ENCODE data around the gene ZBTB46.
"Not testable (repeated sequence)": the region's sequence is repeated elsewhere in the genome, so short reads cannot be mapped to it uniquely, and the experiment has no call there.

The ZBTB46 gene

DNA sequence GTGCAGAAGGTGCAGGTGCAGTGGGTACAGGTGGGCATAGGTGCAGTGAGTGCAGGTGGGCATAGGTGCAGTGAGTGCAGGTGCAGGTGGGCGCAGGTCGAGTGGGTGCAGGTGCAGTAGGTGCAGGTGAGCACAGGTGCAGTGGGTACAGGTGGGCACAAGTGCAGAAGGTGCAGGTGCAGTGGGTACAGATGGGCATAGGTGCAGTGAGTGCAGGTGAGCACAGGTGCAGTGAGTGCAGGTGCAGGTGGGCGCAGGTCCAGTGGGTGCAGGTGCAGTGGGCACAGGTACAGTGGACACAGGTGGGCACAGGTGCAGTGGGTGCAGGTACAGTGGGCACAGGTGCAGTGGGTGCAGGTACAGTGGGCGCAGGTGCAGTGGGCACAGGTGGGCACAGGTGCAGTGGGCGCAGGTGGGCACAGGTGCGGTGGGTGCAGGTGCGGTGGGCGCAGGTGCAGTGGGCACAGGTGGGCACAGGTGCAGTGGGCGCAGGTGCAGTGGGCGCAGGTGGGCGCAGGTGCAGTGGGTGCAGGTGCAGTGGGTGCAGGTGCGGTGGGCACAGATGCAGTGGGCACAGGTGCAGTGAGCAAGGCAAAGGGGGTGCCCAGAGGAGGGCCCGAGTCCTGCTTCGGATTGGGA lies 15.3 kb downstream of the ZBTB46 start:
- DNase-seq (ENCODE audit: low spot score), result no peak

DNA sequence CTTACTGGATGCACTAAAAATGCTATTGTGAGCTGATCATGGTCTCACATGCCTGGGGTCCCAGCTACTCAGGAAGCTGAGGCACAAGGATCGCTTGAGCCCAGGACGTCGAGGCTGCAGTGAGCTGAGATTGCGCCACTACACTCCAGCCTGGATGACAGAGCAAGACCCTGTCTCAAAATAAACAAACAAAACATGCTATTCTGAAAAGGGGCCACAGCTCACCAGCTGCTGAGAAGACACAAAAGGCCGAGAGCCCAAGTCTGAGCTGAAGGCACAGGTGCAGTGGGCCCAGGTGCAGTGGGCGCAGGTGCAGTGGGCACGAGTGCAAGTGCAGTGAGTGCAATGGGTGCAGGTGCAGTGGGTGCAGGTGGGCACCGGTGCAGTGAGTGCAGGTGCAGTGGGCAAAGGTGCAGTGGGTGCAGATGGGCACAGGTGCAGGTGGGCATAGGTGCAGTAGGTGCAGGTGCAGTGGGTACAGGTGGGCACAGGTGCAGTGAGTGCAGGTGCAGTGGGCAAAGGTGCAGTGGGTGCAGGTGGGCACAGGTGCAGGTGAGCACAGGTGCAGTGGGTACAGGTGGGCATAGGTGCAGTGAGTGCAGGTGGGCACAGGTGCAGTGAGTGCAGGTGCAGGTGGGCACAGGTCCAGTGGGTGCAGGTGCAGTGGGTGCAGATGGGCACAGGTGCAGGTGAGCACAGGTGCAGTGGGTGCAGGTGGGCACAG lies 16.0 kb downstream of the ZBTB46 start:
- no peak for DNase-seq (ENCODE audit: low spot score)

DNA sequence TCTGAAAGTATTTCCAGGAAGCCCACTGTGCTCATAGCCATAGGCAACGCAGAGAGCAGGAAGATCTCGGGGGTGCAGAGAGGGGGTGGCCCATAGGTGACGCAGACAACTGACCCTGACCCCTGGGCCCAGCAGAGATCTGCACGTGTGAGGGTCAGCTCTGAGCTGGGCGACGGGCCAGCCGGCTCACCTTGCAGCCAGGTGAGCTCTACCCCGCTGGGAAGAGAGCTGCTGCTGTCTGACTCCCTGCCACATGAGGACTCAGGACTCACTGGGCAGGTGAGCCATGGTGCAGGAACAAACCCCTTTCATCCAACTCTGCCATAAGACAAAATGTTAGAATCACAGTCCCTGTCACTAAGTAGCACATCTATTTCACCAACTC lies 19.6 kb downstream of the ZBTB46 start:
- no peak for DNase-seq (ENCODE audit: low spot score)

DNA sequence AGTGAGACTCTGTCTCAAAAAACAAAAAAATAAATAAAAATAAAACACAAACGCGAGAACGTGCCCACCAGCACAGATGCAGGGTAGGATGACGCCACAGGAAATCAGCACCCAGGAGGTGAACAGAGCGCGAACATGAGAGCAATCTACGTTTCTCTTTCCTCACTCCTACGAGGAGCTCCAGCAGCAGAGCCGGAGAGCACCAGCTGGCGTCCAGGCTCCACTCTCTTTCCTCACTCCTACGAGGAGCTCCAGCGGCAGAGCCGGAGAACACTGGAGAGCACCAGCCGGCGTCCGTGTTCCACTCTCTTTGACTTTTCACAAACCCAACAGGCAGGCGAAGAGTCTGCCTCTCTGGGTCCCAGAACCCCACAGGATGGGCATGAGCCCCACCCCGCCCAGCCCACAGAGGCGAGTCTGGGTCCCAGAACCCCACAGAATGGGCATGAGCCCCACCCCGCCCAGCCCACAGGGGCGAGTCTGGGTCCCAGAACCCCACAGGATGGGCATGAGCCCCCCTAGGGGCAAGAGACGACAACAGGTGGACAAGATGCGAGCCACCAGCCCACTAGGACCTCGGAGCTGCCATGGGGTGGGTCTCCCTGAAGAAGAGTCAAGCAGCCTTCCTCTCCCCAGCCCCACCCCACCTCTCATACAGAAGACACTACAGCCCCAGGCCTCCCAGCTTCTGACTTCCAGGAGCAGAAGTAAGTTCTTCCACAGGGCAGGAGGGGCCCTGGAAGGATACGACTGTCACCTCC lies 20.2 kb downstream of the ZBTB46 start:
- no peak for DNase-seq (ENCODE audit: low spot score)

DNA sequence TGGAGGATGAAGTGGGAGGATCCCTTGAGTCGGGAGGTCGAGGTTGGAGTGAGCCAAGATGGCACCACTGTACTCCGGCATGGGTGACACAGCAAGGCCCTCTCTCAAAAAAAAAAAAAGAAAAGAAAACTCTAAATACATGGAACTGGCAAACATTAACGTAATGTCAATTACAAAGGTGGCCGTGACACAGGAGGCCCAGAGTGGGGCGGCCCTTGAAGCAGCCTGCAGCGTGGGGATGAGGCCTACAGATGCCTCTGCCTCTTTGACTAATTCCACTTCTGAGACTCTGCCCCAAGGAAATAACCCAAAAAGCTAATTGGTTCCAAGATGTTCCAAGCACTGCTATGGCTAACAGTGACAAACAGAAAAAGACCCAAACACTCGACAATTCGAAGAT lies 21.2 kb downstream of the ZBTB46 start:
- no peak for DNase-seq (ENCODE audit: low spot score)

DNA sequence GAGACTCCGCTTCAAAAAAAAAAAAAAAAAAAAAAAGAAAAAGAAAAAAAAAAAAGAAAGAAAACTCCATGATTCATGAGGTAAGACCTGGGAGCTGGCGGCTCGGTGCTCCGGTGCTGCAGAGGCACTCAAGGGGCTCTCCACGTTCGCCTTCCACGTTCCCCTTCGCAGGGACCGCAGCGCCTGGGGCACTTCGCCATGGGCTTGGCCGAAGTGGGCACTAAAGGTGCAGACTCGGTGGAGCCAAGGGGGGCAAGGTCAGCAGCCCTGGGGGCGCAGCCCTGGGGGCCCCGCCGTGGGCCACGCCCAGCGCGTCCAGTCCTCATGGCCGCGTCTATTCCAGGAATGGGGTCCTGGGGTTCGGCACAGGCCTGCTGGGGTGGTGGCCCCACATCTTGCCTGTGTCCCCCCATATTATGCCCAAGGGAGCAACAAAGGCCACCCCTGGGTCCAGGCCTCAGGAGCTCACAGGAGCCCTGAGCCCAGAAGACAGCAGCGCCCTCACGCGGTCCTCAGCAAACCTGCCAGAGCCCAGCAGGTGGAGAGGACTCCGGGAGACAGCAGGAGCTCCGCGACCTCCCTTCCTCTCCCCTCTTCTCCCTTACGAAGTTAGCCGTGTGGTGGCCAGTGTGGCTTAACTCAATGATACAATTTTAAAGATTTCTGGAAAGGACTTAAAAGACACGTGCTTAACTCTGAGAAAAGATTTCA lies 21.9 kb downstream of the ZBTB46 start:
- DNase-seq (ENCODE audit: low spot score), result no peak

DNA sequence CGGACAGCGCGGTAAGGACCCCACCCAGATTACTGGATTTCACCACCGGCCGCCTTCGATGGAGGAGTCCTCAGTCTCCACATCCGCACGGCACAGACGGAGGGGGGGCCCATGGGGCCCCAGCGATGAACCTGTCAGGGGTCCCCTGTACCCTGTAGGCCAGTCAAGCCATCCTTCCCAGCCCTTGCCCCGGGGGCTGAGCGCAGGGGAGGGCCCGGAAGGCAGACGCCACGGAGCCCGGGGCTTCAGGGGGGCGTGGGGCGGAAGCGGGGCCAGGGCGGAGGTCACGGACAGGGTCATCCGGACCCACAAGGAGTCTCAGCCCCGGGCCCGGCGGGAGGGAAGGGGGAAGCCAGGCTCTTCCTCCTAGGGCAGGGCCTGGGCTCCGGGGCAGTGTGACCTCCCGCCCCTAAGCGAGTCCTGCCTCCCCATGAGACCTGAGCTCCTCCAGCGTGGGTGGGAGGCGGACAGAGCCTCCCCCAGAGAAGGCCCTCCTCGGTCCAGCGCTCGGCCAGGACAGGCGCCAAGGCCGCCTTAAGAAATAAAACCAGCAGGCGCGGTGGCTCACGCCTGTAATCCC lies 22.8 kb downstream of the ZBTB46 start:
- DNase-seq (ENCODE audit: low spot score), result no peak

DNA sequence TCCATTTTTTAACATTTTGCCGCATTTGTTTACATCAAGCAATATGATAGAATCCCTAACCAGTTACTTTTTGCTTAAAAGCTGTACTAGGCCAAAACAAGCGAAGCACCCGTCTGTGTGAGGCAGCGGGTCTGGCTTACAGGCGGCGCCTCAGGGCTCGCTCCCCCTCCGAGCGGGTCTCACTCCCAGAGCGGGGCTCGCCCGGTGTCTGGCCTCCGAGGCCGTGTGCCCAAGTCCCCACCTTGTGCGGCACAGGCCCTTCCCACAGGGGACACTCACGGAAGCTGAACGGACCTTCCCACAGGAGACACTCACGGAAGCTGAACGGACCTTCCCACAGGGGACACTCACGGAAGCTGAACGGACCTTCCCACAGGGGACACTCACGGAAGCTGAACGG lies 23.4 kb downstream of the ZBTB46 start:
- no peak for DNase-seq (ENCODE audit: low spot score)

DNA sequence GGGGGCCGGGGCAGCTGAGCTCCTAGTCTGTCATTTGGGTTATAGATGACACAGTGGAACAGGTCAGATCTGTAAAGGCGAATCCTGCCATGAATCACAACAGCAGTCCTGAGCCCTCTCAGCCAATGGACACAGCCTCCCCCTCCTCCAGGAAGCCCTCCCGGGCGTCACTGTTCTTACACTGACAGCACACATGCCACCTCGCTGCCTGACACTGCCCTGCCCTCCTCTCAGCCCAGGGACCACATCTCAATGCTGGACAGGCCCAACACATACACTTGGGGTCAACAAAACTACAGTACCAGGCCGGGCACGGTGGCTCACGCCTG lies 26.8 kb downstream of the ZBTB46 start:
- DNase-seq (ENCODE audit: low spot score), result no peak

DNA sequence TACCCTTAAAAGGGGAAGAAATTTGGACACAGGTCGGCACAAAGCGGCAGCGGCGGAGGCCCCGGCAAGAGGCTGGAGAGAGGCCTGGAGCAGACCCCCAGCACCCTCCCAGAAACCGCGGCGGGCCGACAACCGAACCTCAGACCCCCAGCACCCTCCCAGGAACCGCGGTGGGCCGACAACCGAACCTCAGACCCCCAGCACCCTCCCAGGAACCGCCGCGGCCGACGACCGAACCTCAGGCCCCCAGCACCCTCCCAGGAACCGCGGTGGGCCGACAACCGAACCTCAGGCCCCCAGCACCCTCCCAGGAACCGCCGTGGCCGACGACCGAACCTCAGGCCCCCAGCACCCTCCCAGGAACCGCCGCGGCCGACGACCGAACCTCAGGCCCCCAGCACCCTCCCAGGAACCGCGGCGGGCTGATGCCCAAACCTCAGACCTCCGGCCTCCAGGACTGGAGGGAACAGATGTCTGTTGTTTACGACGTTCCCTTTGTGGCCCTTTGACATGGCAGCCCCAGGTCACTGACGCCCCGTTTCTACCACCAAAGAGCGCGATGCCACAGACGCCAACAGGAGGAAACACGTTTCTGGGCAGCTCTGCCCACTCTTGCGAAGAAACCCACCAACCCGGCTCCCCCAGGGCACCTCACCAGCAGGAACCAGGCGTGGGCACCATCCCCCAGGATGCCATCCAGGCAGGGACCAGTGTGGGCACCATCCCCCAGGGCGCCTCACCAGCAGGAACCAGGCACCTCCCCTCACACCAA lies 28.4 kb downstream of the ZBTB46 start:
- no peak for DNase-seq (ENCODE audit: low spot score)

DNA sequence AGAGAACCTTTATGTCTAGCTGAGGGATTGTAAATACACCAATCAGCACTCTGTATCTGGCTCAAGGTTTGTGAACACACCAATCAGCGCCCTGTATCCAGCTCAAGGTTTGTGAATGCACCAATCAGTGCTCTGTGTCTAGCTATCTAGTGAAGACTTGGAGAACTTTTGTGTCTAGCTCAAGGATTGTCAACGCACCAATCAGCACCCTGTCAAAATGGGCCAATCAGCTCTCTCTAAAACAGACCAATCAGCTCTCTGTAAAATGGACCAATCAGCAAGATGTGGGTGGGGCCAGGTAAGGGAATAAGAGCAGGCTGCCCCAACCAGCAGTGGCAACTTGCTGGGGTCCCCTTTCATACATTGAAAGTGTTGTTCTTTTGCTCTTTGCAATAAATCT lies 29.9 kb downstream of the ZBTB46 start:
- DNase-seq (ENCODE audit: low spot score), result not testable (repeated sequence)

DNA sequence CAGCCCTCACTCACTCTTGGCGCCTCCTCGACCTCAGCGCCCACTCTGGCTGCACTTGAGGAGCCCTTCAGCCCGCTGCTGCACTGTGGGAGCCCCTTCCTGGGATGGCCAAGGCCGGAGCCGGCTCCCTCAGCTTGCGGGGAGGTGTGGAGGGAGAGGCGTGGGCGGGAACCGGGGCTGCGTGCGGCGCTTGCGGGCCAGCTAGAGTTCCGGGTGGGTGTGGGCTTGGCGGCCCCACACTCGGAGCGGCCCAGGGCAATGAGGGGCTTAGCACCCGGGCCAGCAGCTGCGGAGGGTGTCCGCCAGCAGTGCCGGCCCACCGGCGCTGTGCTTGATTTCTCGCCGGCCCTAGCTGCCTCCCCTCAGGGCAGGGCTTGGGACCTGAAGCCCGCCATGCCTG lies 30.7 kb downstream of the ZBTB46 start:
- not testable (repeated sequence) for DNase-seq (ENCODE audit: low spot score)

DNA sequence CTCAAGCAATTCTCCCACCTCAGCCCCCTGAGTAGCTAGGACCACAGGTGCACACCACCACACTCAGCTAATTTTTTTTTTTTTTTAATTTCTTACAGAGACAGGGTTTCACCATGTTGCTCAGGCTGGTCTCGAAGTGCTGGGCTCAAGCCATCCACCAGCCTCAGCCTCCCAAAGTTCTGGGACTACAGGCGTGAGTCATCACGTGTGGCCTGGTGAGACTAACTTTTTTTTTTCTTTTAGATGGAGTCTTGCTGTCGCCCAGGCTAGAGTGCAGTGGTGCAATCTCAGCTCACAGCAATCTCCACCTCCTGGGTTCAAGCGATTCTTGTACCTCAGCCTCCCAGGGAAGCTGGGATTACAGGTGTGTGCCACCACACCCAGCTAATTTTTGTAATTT lies 31.9 kb downstream of the ZBTB46 start:
- not testable (repeated sequence) for DNase-seq (ENCODE audit: low spot score)

DNA sequence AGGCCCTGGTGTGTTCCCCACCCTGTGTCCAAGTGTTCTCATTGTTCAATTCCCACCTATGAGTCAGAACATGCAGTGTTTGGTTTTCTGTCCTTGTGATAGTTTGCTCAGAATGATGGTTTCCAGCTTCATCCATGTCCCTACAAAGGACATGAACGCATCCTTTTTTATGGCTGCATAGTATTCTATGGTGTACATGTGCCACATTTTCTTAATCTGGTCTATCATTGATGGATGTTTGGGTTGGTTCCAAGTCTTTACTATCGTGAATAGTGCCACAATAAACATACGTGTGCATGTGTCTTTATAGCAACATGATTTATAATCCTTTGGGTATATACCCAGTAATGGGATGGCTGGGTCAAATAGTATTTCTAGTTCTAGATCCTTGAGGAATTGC lies 33.9 kb downstream of the ZBTB46 start:
- not testable (repeated sequence) for DNase-seq (ENCODE audit: low spot score)

DNA sequence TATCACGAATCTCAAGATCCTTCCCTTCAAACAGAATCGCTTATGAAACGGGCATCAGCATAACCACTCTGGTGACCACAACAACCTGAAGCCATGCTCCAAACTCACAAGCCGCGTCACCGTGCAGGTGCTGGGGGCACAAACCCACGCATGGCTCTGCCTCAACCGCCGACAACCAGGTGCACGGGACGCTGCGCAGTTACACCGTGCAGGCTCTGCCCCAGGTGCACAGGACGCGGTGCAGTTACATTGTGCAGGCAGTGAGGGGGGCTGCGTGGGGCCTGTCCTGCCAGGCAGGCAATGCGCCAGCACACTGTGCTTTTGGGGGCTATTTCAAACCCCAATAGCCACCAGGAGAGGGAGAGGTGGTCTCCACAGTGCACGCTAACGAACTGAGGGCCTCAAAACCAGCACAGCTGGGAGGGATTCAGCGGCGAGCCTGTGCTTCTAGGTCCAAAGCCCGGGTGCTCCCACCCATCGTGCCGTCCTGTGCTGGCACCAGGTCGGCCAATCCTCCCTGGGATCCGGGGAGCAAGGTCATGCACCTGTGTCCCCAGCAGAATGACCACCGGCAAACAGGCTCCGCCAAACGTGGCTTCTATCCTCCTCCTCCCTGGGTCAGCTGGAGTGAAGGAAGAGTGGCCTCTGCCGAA lies 35.8 kb downstream of the ZBTB46 start:
- no peak for DNase-seq (ENCODE audit: low spot score)

DNA sequence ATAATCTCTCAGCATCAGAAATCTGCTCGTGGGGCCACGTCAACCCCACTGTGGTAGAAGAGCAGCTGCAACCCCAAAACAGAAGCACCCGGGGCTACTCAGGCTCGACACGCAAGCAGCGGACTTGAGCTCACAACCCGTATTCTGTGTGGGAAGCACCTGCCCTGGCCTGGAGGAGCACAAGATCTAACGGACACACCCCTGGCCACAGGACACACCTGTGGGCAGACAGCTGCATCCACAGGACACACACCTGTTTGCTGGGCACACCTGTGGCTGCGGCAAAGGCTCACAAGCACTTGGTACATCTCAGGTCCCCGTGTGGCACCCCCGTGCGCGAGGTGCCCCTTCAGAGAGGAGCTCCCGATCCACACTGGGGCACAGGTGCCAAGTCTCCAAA lies 36.5 kb downstream of the ZBTB46 start:
- DNase-seq (ENCODE audit: low spot score), result no peak

DNA sequence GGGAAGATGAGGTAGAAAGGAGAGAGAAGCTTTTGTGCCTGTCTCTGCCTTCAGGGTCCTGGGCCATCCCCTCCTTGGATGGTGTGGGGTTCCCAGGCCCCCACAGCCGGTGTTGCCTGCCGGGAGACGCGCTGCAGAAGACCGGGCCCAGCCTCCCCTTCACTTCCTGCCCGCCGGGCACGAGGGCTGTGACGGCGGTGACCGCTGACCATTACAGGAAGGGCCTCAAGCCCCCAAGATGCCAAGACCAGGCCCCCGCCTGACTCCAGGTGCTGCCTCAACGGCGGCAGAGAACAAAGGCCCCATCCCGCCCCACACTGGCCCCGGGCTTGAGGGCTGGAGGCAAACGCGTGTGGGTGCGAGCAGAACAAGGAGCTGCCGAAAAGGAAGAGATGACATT lies 38.2 kb downstream of the ZBTB46 start:
- DNase-seq (ENCODE audit: low spot score), result no peak

DNA sequence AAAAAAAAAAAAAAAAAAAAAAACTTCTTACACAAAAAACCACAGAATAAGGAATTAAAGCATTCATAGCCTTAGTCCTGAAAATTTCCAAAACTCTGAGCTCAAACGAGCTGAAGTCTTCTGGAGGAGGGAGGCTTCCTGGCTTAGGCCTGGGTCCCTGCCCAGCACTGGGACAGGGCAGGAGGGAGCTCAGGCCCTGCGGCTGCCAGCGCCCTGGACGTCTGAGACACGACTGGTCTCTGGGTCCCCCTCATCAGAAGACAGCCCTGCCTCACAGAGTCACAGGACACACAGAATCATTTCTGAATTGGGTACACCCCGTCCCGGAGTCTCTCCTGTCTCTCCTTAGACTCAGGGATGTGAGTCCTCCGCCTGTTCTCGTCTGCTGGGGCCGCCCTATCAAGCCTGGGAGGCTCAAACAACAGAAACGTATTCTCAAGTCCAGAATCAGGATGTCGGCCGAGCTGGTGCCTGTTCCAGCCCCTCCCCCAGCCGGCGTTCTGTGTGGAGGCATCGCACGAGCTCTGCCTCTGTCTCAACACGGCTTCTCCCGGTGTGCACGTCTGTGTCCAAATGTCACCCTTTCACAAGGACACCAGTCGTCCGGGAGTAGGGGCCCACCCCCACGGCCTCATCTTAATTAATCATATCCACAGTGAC lies 39.4 kb downstream of the ZBTB46 start:
- no peak for DNase-seq (ENCODE audit: low spot score)

DNA sequence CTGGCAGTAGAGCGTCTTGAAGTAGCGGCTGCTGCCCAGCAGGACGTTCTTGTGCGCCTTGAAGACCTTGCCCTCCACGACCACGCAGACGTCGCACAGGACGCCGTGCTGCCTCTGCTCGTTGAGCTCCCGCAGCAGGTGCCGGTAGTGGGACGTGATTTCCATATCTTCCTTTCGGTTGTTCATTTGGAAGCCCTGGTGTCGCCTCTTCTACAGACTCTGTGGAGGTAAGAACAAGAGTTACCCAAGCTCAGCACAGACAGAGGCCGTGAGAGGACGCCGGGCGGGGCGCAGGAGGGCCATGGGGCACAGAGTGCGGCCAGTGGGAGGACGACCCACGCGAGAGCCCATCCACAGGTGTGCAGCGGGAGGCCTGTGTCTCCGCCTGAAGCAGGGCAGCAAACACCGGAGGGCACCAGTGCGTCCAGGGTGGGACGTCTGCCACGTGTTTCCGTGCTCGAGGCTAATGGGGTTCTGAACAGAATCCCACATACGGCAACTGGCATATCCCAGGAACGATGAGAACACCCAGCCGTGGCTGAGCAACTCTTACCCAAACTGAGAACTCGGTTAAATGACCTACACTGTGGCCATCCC lies 40.4 kb downstream of the ZBTB46 start:
- DNase-seq (ENCODE audit: low spot score), result no peak
